GM18951 (cell line): ENCODE results near the gene HMGN1.

Source experiments
- POLR2A ChIP-seq: IDR thresholded peaks from 4 replicates; pipeline ENCODE4 v1.6.1; 2011; ENCODE audit warnings: mild to moderate bottlenecking; ENCODE audit not compliant: insufficient read length, insufficient read depth; ENCODE audit errors: extremely low read depth
- in situ Hi-C: fragments of 300-500 bp; cut with MboI; formaldehyde crosslinking; loops from one replicate; pipeline ENCODE4 v1.12.0; 2022; ENCODE audit warnings: low sequenced_read_pairs, mixed read lengths, inconsistent platforms; ENCODE audit not compliant: unreplicated experiment

The HMGN1 gene

DNA sequence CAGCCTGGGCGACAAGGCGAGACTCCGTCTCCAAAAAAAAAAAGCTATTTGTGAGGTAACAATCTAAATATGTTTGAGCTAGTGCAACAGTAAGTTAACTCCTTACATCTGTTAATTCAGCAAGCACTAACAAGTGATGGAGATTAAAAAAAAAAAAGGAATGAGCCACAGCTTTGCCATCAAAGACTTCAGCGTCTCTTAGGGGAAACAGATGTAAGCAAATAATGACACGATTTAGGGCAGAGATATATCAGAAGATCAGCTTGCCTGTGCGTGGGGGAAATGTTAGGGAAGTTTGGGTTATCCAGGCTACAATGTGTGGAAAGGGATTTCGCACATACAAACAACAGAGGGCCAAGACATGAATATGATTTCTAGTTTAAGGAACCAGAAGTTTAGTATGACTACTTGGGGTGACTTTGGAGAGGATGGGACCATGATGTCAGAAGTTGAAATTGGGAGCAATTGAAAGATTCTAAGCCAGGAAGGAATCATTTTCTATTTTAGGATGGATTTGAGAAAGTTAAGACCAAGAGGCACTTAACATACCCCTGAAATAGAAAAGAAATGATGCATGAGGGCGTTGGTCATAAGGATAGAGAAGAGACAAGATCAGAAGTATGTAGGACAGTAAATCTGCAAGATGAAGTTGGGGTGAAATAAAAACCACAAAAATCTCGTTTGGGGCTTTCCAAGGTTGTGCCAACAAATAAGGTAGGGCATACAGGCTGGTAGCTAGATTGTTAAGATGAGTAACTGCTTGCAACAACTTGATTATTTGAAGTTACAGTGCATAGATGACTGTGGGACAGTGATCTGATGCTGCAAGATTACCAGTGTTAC is 33.1 kb downstream of the HMGN1 start:
- in situ Hi-C loops = no loop called here
- no peak for TF ChIP-seq POLR2A

DNA sequence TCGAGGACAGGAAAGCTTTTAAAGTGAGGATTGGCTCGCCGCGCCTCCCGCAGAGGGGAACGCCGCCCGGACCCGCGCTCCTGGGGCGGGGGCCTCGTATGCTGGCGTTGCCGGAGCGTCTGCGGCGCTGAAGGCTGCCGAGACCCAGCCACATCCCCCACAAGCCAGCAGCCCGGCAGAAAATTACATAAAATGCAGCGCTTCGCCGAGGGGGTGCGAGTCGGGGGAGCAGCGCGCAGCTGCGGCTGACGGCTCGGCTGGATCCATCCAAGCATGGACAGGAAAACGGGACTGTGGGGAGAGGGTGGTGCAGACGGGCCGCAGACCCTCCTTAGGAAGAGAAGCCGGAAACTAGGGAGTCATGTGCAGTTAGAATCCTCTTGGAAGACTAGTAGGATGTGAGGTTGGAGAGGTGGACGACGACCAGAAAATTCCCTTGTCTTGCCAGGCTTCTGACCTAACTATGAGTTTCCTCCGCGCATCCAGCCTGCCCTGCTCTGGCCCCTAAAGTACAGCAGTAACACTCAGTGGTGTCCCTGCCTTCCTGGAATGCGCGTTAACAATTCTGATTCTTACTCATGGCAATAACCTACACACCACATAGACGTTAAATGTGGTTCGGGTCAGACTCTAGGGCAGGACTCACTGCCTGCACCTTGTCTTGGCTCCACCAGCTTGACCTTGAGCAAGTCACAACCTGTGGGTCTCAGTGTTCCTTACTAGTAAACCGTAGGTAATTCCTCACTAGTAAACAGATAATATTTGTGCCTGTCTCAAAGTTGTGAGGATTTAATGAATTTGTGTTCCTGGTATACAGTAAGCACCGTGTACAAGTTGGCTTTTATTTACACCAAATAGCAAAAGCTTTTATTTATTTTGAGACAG is 34.5 kb downstream of the HMGN1 start:
- in situ Hi-C loops = no loop called here
- no peak for TF ChIP-seq POLR2A

DNA sequence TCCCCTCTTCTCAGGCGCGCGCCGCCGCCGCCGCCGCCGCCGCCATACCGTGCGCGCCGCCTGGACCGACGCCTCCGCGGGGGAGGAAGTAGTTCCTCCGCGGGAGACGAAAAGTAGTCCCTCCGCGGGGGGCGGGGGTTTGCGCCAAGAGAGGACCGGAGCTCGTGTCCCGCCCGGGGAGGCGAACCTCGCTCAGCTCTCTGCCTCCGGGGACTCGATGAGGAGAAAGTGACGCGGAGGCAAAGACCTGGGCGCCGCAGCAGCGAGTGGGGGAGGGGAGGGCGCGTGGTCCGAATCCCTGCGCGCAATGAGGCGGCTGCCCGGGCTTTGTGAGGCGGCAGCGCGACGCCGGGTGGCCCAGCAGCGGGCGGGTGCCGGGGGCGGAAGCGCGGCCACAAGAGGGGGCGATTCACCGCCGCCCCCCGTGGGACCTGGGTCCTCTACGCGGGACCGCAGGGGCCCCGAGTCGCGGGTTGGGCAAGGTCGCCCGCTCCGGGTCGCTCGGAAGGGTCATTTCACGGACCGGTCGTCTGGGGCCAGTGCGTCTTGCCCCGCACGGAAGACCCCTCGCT is 35.2 kb downstream of the HMGN1 start, which contains the start of gene BRWD1:
BRWD1 (minus strand) TSS at position 62 of the 572 bp plus-strand sequence. CDS start 141 bp downstream, outside the sequence.
- in situ Hi-C loops = no loop called here
- peak; percentile 84 for TF ChIP-seq POLR2A

DNA sequence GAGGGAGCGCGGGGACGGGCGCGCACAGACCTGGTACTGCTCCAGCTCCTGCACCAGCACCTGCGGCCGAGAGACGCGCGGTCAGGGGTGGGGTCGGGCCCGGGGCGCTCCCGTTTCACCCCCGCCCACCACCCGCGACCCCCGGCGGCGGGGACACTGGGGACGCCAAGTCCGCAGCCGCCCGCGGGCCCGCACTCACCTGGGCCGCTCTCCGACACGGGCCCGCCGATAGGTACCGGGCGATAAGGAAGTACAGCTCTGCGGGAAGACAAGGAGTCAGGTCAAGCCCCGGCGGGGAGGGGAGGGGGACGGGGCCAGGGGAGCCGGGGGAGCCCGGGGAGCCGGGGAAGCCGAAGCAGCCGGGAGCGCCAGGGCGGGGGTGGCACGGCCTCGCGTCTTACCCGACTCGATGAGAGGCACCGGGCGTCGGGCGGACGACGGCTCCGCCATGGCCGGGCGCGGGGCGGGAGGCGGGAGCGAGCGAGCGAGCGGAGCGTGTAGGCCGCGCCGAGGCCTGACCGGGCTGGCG is 35.8 kb downstream of the HMGN1 start:
- no peak for TF ChIP-seq POLR2A
- in situ Hi-C loops = no loop called here

DNA sequence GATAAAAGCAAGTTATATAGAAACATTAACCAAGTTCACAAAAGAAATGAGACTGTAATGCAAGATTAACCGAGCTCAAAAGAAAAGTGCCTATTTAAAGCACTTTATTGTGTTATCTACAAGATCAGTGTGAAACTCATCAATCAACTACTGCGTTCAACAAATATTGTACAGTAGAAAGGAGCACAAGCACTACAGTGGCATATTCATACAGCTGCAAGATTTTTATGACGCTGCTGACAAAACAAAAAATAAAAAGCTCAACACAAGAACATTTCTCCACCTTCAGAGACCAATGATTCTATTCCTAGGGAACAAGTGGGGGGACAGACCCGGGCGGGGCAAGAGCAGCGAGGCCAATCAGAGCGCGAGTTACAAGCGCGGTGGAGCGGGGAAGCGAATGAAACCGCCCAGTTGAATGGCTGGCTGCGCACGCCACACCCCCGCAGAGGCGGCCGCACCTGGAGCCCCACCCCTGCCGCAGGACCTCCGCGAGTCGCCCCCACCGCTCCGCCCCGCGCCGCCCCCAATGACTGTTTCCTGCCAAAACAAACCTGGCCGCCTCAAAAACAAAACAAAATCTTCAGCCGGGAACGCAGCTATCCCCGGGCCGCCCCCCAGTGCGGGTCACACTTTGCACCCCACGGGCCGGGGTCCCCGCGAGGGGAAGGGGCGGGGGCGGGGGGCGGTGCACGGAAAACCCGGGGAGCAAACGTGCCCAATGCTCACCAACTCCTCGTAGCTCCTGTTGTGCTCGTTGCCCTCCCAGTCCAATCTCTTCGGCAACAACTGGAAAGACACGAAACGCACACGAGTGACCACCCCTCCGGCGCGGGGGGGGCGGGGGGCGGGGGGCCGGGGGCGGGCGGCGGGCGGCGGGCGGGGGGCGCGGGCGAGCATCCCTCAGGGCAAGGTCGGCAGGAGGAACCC is 36.5 kb downstream of the HMGN1 start:
- in situ Hi-C loops = no loop called here
- TF ChIP-seq POLR2A = peak; percentile 14

DNA sequence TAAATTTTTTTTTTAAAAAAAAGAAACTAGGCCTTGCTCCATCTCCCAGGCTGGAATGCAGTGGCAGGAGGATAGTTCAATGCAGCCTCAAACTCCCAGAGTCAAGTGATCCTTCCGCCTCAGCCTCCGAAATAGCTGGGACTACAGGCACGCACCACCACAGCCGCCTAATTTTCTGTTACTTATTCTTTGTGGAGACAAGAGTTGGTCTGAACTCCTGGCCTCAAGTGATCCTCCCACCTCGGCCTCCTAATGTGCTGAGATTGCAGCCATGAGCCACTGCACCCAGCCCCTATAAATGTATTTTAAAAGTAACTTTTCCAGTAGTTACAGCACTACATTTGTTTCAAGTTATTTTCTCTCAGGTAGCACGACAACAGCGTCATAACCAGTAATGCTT is 37.7 kb downstream of the HMGN1 start:
- in situ Hi-C loops = no loop called here
- no peak for TF ChIP-seq POLR2A

DNA sequence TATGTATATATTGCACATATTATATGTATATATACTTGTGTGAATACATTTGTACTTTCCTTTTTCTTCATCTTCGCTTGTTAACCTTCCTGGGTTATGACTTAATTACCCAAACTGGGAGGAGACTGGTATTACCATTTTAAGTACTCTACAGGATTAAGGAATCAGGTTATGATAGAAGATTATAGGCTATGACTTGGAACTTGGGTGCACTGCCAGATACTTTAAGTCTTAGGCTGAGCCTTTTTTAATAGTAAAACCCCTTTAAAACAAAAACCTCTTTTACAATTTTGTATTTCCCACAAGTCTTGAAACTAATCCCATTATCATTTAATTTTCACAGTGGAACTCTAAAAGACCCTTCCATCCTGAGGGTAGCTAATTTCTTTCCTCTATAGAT is 41.4 kb downstream of the HMGN1 start:
- in situ Hi-C loops = no loop called here
- TF ChIP-seq POLR2A = no peak

DNA sequence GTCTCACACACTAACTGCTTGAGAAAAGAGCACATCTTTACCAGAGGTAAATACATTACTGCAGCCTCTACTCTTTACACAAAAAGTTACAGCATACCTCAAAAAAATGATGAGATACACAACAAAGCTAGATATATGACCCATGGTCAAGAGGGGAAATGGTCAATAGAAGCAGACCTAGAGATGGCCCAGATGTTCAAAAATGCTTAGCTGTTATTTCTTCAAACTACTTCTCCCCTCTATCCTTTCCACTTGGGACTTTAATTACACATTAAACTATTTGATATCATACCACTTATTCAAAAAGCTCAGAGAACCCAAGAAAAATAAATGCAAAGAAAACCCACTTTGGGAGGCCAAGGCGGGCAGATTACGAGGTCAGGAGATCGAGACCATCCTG is 48.3 kb downstream of the HMGN1 start:
- in situ Hi-C loops = no loop called here
- no peak for TF ChIP-seq POLR2A

DNA sequence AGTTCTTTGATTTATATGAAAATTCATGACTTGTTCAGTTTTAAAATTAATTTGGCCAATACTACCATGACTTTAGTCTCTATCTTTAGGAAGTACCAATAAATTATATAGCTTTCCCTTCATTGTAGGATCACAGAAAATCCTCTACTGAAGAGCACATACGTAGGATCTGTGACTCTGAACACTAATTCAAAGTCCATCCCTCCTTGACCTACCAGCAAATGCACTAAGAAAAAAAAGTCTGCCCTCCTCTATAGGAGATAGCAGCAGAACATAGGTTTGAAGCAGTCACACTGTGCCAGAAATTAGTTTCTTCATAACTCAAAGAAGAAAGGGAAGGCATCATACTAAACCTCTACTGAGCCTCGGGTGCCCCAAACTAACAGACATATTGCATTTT is 52.0 kb downstream of the HMGN1 start:
- in situ Hi-C loops = no loop called here
- no peak for TF ChIP-seq POLR2A
